ENCODE measurements around the gene CA14.
"Not testable (repeated sequence)": the region's sequence is repeated elsewhere in the genome, so short reads cannot be mapped to it uniquely, and the experiment has no call there.

CA14 gene

DNA sequence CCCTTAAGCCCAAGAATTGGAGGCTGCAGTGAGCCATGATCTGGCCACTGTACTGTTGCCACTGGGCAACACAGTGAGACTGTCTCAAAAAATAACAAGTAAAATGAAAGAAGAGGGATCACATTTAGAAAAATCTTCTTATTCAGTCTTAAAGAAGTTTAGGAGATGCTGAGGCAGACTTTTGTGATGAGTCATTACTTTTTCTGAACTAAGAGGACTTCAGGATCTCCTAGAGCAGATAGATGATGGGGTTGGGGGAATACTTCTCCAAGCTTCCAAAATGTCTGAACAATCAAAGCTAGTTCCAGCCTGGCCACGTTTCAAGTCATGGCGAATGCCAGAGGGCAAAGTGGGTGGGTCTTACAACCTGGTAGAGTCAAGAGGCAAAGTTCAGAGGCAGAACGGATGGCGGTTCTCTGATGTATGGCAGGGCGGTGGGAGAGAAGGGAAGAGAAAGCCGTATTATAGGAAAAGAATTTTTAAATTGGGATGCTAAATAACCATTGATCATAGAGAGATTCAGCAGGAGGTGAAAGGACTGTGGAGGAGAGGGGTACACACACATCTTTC is 22.6 kb downstream of the CA14 start:
- DNase-seq (ENCODE audit: low read depth in 2 of 2): no peak

- DNase-seq (ENCODE audit: low read depth in 2 of 2): peak in 1 of 2 donors; percentile 22
Observed at GRCh38 chr1:150281221-150281757, 23.7 kb downstream of the CA14 start.

DNA sequence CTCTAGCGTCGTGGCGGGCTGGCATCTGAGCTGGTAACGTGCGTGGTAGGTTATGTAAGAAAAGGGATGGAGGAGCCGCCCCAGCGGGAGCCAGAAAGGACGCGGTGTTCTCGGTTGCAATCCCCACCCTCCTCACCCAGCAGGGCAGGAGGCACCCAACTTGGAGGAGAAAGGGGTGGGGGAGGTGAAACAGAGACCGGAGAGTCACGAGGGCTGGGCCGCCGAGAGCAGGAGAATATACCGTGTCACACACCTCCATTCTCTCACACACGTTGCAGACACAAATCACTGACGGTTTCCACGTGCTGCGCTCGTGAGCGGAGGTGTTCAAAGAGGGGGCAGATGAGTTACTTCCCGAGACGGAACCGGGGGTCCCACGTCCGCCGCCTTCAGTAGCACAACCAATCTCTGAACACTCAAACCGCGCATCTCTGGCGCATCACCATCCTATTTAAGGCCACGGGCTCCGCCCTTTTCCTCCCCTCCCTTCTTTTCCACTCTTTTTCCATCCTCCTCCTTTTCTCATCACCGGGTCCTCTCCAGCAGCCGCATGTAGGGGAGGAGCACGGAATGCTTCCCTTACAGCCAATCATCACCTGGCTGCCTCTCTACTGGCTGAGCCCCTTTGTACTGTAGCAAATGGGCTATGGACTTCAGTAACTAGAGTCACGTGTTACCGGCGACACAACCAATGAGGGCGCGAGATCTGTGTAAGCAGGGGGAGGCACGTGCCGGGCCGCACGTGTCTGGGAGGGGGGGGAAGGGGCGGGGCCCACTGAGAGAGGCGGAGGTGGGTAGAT is 24.4 kb downstream of the CA14 start, which contains the start of gene CIART:
TSS of gene CIART (plus strand) at position 797 of the 800 bp plus-strand sequence. CDS start 714 bp downstream, outside the sequence.
- peak; percentile 27 to 50 for DNase-seq (ENCODE audit: low read depth in 2 of 2)

- DNase-seq (ENCODE audit: low read depth in 2 of 2): no peak
Observed at GRCh38 chr1:150282558-150282958, 25.0 kb downstream of the CA14 start.

DNA sequence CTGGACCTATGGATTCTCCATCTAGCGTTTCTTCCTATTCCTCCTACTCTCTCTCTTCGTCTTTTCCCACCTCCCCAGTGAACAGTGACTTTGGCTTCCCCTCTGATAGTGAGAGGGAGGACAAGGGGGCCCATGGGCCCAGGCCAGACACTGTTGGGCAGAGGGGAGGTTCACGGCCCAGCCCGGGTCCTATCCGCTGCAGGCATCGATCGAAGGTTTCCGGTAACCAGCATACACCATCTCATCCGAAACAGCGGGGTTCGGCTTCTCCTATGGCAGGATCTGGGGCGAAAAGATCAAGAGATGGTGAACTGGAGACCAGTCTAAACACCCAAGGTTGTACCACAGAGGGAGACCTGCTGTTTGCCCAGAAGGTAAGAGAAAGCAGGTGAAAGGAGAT is 25.7 kb downstream of the CA14 start:
- no peak for DNase-seq (ENCODE audit: low read depth in 2 of 2)

GRCh38 chr1:150288382-150288781 is 30.8 kb downstream of the CA14 start:
- DNase-seq (ENCODE audit: low read depth in 2 of 2): no peak

DNA sequence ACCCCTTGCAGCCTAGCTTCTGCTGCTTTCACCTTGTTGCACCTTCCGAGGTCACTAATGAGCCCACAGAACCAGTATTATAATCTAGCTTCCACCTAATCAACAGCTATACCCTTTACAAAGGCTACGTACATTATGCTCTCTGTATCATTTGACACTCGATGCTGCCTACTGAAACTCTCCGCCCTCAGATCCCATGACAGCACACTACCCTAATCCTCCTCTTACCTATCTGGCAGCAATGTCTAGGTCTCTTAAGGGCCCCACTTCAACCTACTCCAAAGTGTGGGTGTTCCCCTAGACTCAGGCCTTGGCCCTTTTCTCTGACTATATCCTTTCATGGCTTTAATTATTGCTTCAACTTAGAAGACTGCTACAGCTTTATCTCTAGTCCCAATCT is 31.2 kb downstream of the CA14 start:
- DNase-seq (ENCODE audit: low read depth in 2 of 2): no peak

- DNase-seq (ENCODE audit: low read depth in 2 of 2): peak; percentile 65 to 68
Observed at GRCh38 chr1:150293433-150294253, 36.1 kb downstream of the CA14 start, which contains the start of gene MRPS21. TSS of gene MRPS21 (plus strand) at chr1:150293861. CDS start at chr1:150294367, 506 bp downstream.

DNA sequence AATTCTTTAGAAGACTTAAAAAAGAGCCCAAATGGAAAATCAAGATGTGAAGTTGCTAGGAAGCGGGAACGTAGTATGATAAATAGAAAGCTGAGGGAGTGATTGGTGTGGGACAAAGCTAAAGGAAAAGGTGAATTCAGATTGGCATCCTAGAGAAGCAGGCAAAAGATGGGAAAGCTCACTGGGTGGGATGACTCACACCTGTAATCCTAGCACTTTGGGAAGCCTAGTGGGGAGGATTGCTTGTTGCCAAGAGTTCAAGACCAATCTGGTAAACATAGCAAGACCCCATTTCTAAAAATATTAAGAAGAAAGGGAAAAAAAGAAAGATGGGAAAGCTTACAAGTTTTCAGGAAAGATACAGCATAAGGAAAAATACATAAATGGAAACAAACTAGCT is 37.9 kb downstream of the CA14 start:
- no peak for DNase-seq (ENCODE audit: low read depth in 2 of 2)

DNA sequence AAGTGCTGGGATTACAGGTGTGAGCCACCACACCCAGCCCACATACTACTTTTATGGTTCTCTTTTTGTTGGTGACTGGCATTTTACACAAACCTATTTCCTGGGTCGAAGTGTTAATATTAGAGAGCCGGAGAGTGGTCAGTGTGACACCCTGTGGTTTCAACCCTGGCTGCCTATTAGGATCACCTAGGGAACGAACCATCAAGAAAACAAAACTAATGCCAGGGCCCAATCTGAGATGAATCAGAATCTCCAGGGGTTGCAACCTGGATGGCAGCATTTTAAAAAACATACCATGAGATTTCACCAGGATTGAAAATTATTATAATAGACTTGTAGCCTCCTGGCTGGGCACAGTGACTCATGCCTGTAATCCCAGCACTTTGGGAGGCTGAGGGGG is 42.1 kb downstream of the CA14 start:
- DNase-seq (ENCODE audit: low read depth in 2 of 2): no peak

GRCh38 chr1:150302338-150302737 is 44.8 kb downstream of the CA14 start:
- DNase-seq (ENCODE audit: low read depth in 2 of 2): no peak

DNA sequence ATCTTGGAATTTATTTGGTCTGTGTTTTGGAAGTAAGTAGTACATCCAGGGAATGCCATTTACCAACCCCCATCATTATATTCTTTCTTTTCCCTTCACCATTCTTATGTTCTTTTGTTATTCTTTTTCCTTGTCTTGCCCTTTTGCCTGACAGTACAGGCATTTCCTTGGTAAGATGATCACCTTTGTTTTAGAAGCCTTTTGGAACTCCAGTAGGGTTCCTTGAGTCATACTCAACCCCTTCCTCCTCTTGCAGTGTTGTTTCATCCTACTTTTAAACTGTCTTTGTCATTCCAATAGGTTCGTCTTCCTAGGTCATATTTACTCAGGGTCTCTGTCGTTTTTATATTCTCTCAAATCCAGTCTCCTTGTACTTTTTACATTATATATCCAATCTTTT is 45.3 kb downstream of the CA14 start:
- DNase-seq (ENCODE audit: low read depth in 2 of 2): no peak

DNA sequence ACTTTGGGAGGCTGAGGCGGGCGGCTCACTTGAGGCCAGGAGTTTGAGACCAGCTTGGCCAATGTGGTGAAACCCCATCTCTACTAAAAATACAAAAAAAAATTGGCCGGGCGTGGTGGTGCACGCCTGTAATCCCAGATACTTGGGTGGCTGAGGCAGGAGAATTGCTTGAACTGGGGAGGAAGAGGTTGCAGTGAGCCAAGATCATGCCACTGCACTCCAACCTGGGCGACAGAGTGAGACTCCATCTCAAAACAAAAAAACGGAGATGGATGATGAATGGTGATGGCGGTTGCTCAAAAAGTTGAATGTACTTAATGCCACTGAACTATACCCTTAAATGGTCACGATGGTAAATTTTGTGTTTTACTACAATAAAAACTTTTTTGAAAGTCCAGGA is 51.0 kb downstream of the CA14 start:
- not testable (repeated sequence) for DNase-seq (ENCODE audit: low read depth in 2 of 2)

- no peak for DNase-seq (ENCODE audit: low read depth in 2 of 2)
Observed at GRCh38 chr1:150309758-150310508, 52.4 kb downstream of the CA14 start.

GRCh38 chr1:150311762-150312161 is 54.2 kb downstream of the CA14 start:
- DNase-seq (ENCODE audit: low read depth in 2 of 2): no peak

Measured in stimulated activated CD8-positive, alpha-beta memory T cell treated with anti-CD3 and anti-CD28 coated beads, Interleukin-7, amount 100 ng/mL, for 1 hour (primary cell).